HCT116 (cell line): ENCODE measurements around the gene RASSF3.

ENCODE experiments used
- CEBPB ChIP-seq: IDR thresholded peaks from 2 replicates; pipeline ENCODE4 v1.6.1; 2012; ENCODE audit warnings: low read depth
- EGR1 ChIP-seq: IDR thresholded peaks from 2 replicates; pipeline ENCODE4 v1.6.1; 2012; ENCODE audit warnings: low read depth
- JUND ChIP-seq: IDR thresholded peaks from 2 replicates; pipeline ENCODE4 v1.6.1; 2012
- POLR2A ChIP-seq: IDR thresholded peaks from 2 replicates; pipeline ENCODE4 v1.7.0; 2011; ENCODE audit warnings: borderline replicate concordance; ENCODE audit not compliant: insufficient read depth, insufficient read length; ENCODE audit errors: extremely low read depth
- POLR2AphosphoS5 ChIP-seq: IDR thresholded peaks from 2 replicates; pipeline ENCODE4 v1.6.1; 2011; ENCODE audit warnings: mild to moderate bottlenecking, low read depth, low read length, moderate library complexity
- RAD21 ChIP-seq: IDR thresholded peaks from 2 replicates; pipeline ENCODE4 v1.6.1; 2012; ENCODE audit warnings: low read depth, mild to moderate bottlenecking
- SIN3A ChIP-seq: IDR thresholded peaks from 2 replicates; pipeline ENCODE4 v1.6.1; 2012; ENCODE audit warnings: low read depth
- YY1 ChIP-seq: IDR thresholded peaks from 2 replicates; pipeline ENCODE4 v1.6.1; 2011; ENCODE audit warnings: low read length, low read depth, moderate library complexity, mild to moderate bottlenecking; ENCODE audit not compliant: insufficient replicate concordance; ENCODE audit errors: extremely low read depth
- TF ChIP-seq, protein P1 (sequence below), 3 experiments: fragments of 200-600 bp in 1 of 3; sonication (generic) in 1 of 3; IDR thresholded peaks in 2 of 3; conservative IDR thresholded peaks in 1 of 3; 2 replicates each; pipeline ENCODE4 v1.5.1; 2012 to 2017; ENCODE audit warnings: low read depth in 2 of 3, low read length in 2 of 3, antibody characterized with exemption in 1 of 3, borderline replicate concordance in 1 of 3, control low read depth in 1 of 3, mild to moderate bottlenecking in 1 of 3, mixed read lengths in 1 of 3, mixed run types in 1 of 3, moderate library complexity in 1 of 3; ENCODE audit not compliant: insufficient read depth in 1 of 3
- TF ChIP-seq, protein P2 (sequence below): IDR thresholded peaks from 2 replicates; pipeline ENCODE4 v1.6.1; 2012; ENCODE audit warnings: low read depth

DNA sequence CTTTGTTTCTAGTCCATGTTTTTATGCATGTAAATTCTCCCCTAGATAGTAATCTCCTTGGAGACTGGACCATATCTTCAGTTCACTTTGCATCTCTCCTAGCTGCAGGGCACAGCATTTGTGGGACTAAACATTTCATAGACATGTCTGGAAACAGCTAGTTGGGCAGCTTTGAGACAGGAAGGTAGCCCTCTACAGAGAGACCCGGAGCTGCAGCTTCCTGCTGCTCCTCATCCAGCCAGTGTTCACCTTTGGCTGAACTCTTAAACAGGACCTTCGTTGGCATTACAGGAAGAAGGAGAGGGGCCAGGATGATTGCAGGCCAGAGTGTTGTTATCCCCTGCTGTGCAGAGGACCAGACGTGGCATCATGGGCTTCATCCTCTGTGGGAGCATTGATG lies 96.0 kb downstream of the RASSF3 start:
- TF ChIP-seq JUND (no peak), SIN3A (no peak), RAD21 (no peak), POLR2A (no peak), CEBPB (no peak), EGR1 (no peak), YY1 (no peak), POLR2AphosphoS5 (no peak)
- TF ChIP-seq, protein P1, sequence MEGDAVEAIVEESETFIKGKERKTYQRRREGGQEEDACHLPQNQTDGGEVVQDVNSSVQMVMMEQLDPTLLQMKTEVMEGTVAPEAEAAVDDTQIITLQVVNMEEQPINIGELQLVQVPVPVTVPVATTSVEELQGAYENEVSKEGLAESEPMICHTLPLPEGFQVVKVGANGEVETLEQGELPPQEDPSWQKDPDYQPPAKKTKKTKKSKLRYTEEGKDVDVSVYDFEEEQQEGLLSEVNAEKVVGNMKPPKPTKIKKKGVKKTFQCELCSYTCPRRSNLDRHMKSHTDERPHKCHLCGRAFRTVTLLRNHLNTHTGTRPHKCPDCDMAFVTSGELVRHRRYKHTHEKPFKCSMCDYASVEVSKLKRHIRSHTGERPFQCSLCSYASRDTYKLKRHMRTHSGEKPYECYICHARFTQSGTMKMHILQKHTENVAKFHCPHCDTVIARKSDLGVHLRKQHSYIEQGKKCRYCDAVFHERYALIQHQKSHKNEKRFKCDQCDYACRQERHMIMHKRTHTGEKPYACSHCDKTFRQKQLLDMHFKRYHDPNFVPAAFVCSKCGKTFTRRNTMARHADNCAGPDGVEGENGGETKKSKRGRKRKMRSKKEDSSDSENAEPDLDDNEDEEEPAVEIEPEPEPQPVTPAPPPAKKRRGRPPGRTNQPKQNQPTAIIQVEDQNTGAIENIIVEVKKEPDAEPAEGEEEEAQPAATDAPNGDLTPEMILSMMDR (IDR thresholded peaks at IDR 0.05 in 2 of 3, conservative IDR thresholded peaks at IDR 0.05 in 1 of 3; ENCODE audit: borderline replicate concordance in 1 of 3, insufficient read depth in 1 of 3, low read depth in 2 of 3, low read length in 2 of 3) = no peak
- TF ChIP-seq, protein P2, sequence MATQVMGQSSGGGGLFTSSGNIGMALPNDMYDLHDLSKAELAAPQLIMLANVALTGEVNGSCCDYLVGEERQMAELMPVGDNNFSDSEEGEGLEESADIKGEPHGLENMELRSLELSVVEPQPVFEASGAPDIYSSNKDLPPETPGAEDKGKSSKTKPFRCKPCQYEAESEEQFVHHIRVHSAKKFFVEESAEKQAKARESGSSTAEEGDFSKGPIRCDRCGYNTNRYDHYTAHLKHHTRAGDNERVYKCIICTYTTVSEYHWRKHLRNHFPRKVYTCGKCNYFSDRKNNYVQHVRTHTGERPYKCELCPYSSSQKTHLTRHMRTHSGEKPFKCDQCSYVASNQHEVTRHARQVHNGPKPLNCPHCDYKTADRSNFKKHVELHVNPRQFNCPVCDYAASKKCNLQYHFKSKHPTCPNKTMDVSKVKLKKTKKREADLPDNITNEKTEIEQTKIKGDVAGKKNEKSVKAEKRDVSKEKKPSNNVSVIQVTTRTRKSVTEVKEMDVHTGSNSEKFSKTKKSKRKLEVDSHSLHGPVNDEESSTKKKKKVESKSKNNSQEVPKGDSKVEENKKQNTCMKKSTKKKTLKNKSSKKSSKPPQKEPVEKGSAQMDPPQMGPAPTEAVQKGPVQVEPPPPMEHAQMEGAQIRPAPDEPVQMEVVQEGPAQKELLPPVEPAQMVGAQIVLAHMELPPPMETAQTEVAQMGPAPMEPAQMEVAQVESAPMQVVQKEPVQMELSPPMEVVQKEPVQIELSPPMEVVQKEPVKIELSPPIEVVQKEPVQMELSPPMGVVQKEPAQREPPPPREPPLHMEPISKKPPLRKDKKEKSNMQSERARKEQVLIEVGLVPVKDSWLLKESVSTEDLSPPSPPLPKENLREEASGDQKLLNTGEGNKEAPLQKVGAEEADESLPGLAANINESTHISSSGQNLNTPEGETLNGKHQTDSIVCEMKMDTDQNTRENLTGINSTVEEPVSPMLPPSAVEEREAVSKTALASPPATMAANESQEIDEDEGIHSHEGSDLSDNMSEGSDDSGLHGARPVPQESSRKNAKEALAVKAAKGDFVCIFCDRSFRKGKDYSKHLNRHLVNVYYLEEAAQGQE = no peak
